ENCODE results near the gene MTRR.

- TF ChIP-seq CTCF (IDR thresholded peaks at IDR 0.05; ENCODE audit: low read length) (no peak), EZH2 (IDR thresholded peaks at IDR 0.05; ENCODE audit: borderline replicate concordance, low read length) (no peak)
These were observed 2.8 kb upstream of the MTRR start for GRCh38 chr5:7866196-7866595.
